Body of pancreas (tissue), 4 donors: ENCODE data around the gene PGF. TPM values are rescaled to one million over a fixed set of nuclear protein-coding genes. Genes with fewer than 3 reads are reported as not detected.
"Not testable (repeated sequence)": the region's sequence is repeated elsewhere in the genome, so short reads cannot be mapped to it uniquely, and the experiment has no call there.

ENCODE experiments used
- ATAC-seq: fragments of 150-250 bp; one replicate; pipeline ENCODE4 v1.9.1; 2016
- DNase-seq, 4 donors: peaks; one replicate each; pipeline ENCODE4 v3.0.0-alpha.2; 2019
- H3K27ac ChIP-seq, 4 donors: fragments of 200-600 bp; sonication (generic); 1 replicate in 3 of 4; 2 replicates in 1 of 4; pipeline versions ENCODE4 v1.5.1 to v1.6.1; 2016 to 2019; ENCODE audit warnings: mild to moderate bottlenecking in 1 of 4, mixed read lengths in 1 of 4, moderate library complexity in 1 of 4
- H3K27me3 ChIP-seq, 2 donors: fragments of 200-600 bp; sonication (generic); one replicate each; pipeline ENCODE4 v1.6.0; 2016; ENCODE audit warnings: mild to moderate bottlenecking in 1 of 2
- H3K36me3 ChIP-seq, 2 donors: fragments of 200-600 bp; sonication (generic); replicated peaks in 1 of 2; 2 replicates each; pipeline ENCODE4 v1.5.1; 2016; ENCODE audit warnings: low read depth in 2 of 2; ENCODE audit not compliant: insufficient read depth in 1 of 2
- H3K4me1 ChIP-seq: fragments of 200-600 bp; sonication (generic); one replicate; pipeline ENCODE4 v1.6.0; 2016
- H3K4me3 ChIP-seq, 2 donors: fragments of 200-600 bp; sonication (generic); 1 replicate in 1 of 2; 2 replicates in 1 of 2; pipeline ENCODE4 v1.5.1; 2016 to 2019
- H3K9me3 ChIP-seq, 3 donors: fragments of 200-600 bp; sonication (generic); 1 replicate in 2 of 3; 2 replicates in 1 of 3; pipeline ENCODE4 v1.5.1; 2016
- CTCF ChIP-seq, 7 experiments: fragments of 450-650 bp in 4 of 7; fragments of 200-600 bp in 3 of 7; sonication (generic) in 3 of 7; IDR thresholded peaks; one replicate each; pipeline ENCODE4 v1.5.1; 2016 to 2019; ENCODE audit warnings: antibody characterized with exemption in 7 of 7
- POLR2A ChIP-seq, 3 donors: fragments of 450-650 bp; IDR thresholded peaks; one replicate each; pipeline ENCODE4 v1.6.1; 2016; ENCODE audit warnings: antibody characterized with exemption in 3 of 3, mild to moderate bottlenecking in 2 of 3
- WGBS, 2 donors: methylation state at CpG; one replicate each; pipeline ENCODE4 v1.1.5; 2017; 5-methylcytosine and 5-hydroxymethylcytosine counted together
- intact Hi-C: fragments of 100-400 bp; cut with DNase I; formaldehyde crosslinking; loops from one replicate; pipeline ENCODE4 v1.15.1; 2023
- total RNA-seq, 2 donors: library from RNA; depleted of rRNA; stranded (reverse); fragments of >200 nt; gene quantifications; one replicate each; pipeline ENCODE4 v1.1.0, GENCODE V29; 2016

Gene PGF
- total RNA-seq, 2 donors from 2014 or later, result 2.3 to 6.6 TPM

GRCh38 chr14:74932401-74932901 lies 22.9 kb downstream of the PGF start:
- Histone ChIP-seq H3K27ac (no peak overlapping the region), H3K36me3 (no peaks in the 10 kb centered on the region), H3K27me3 (no peaks in the 10 kb centered on the region), H3K4me1 (no peaks in the 10 kb centered on the region), H3K4me3 (no peak overlapping the region), H3K9me3 (no peaks in the 10 kb centered on the region)
- no peak for DNase-seq
- WGBS, 2 donors, result 31 to 34% methylated on average over 6 of the region's 6 CpGs
- intact Hi-C loops, result no loop called here
- TF ChIP-seq CTCF (IDR thresholded peaks at IDR 0.05) (no peak), POLR2A (IDR thresholded peaks at IDR 0.05) (no peak)
- no peak for ATAC-seq

DNA sequence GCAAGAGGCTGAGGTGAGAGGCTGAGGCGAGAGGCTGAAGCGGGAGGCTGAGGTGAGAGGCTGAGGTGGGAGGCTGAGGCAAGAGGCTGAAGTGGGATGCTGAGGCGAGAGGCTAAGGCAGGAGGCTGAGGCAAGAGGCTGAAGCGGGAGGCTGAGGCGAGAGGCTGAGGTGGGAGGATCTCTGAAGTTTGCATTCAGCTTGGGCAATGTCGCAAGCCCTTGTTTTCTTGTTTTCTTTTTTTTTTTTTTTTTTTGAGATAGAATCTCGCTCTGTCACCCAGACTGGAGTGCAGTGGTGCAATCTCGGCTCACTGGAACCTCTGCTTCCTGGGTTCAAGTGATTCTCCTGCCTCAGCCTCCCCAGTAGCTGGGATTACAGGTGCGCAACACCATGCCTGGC lies 23.7 kb downstream of the PGF start:
- H3K36me3 ChIP-seq, intact Hi-C loops, H3K4me3 ChIP-seq, H3K27me3 ChIP-seq, H3K9me3 ChIP-seq, DNase-seq, H3K27ac ChIP-seq, ATAC-seq, H3K4me1 ChIP-seq: not testable (repeated sequence)
- WGBS, 2 donors, result 73 to 81% methylated on average over 9 of the region's 9 CpGs

GRCh38 chr14:74929242-74929641 lies 26.2 kb downstream of the PGF start:
- Histone ChIP-seq H3K27ac (no peak overlapping the region), H3K9me3 (no peaks in the 10 kb centered on the region), H3K4me3 (no peak overlapping the region), H3K27me3 (no peaks in the 10 kb centered on the region), H3K36me3 (no peaks in the 10 kb centered on the region), H3K4me1 (no peaks in the 10 kb centered on the region)
- intact Hi-C loops, result no loop called here
- TF ChIP-seq POLR2A (IDR thresholded peaks at IDR 0.05), result no peak
- TF ChIP-seq CTCF (IDR thresholded peaks at IDR 0.05), result no peak
- ATAC-seq (no peak), DNase-seq (no peak)
- WGBS, 2 donors, result 60 to 64% methylated on average over 6 of the region's 6 CpGs

DNA sequence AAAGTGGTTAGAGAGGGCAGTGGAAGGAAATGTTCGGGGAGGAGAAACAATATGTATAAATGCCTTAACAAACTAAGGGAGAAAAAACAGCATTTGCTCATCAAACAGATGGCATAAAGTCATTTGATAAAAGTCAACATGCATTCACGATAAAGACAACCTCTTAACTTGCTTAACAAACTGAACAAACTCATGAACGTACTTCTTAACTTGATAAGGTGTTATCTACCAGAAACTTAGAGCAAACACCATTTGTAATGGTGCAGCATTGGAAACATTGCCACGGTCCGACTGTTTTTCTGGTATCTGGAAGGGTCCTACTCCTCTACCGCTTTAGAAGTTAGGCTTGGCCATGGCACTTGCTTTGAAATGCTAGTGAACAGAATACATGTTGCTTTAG lies 28.2 kb downstream of the PGF start:
- WGBS, 2 donors, result 26 to 44% methylated on average over 6 of the region's 6 CpGs
- TF ChIP-seq CTCF (IDR thresholded peaks at IDR 0.05) (no peak), POLR2A (IDR thresholded peaks at IDR 0.05) (no peak)
- no peak for DNase-seq
- no peak for ATAC-seq
- no peak overlapping the region for H3K4me3 ChIP-seq
- no peaks in the 10 kb centered on the region for H3K9me3 ChIP-seq
- intact Hi-C loops, result no loop called here
- H3K27me3 ChIP-seq, result no peaks in the 10 kb centered on the region
- no peaks in the 10 kb centered on the region for H3K36me3 ChIP-seq
- no peak overlapping the region for H3K27ac ChIP-seq
- peaks cover 4% of the 10 kb centered on the region for H3K4me1 ChIP-seq

DNA sequence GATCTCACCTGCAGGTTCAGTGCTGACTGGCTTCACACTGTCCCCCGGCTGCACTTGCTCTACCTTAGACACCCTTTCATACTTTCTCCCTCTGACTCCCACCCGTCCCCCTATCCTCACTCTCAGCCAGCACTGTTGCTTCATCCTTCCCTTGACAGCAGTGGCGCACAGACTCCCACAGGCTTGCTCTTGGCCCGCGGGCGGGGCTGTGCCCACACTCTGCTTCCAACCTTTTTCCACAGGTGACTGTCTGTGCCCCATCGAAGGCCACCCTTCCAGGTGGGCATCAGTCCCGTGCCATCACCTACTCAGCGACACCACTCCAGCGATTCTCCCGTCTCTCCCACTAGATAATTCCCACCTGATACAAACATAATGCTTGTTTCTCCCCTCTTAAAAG lies 31.3 kb downstream of the PGF start:
- DNase-seq (no peak), ATAC-seq (no peak)
- H3K4me3 ChIP-seq, result no peak overlapping the region
- H3K4me1 ChIP-seq, result peaks cover 4% of the 10 kb centered on the region
- H3K36me3 ChIP-seq, result no peaks in the 10 kb centered on the region
- intact Hi-C loops, result no loop called here
- TF ChIP-seq CTCF (IDR thresholded peaks at IDR 0.05) (no peak), POLR2A (IDR thresholded peaks at IDR 0.05) (no peak)
- H3K27me3 ChIP-seq, result no peaks in the 10 kb centered on the region
- no peaks in the 10 kb centered on the region for H3K9me3 ChIP-seq
- H3K27ac ChIP-seq, result no peak overlapping the region
- WGBS, 2 donors, result 79 to 85% methylated on average over 11 of the region's 11 CpGs
